ENCODE measurements around the gene SLC17A9. TPM values are rescaled to one million over a fixed set of nuclear protein-coding genes. Genes with fewer than 3 reads are reported as not detected.

The SLC17A9 gene
- total and polyA plus RNA-seq, 2 of the 8 experiments (the other 6 are each of a cell fraction or from before 2014, with no cell fraction given): 23.5 to 35.2 TPM

GRCh38 chr20:62945771-62946339 is 6.7 kb upstream of the SLC17A9 start:
- Histone ChIP-seq H2AFZ (ENCODE audit: low read length) (no peak overlapping the region), H3K4me3 (ENCODE audit: extremely low read depth in 1 of 4, insufficient read depth in 2 of 4, low read depth in 3 of 4, low read length in 4 of 4) (no peak overlapping the region), H3K79me2 (ENCODE audit: control insufficient read depth in 1 of 2, insufficient read depth in 2 of 2, low read length in 2 of 2) (peaks cover 9 to 67% of the 10 kb centered on the region in 2 experiments), H3K27me3 (replicated peaks in 1 of 4; ENCODE audit: control insufficient read depth in 3 of 4, extremely low read depth in 1 of 4, insufficient read depth in 3 of 4, low read length in 3 of 4) (no peaks in the 10 kb centered on the region), H3K23me2 (ENCODE audit: low read depth, low read length) (no peaks in the 10 kb centered on the region), H4K5ac (ENCODE audit: insufficient read length, low read depth, low read length) (no peak overlapping the region), H2AK5ac (ENCODE audit: low read depth, low read length) (no peak overlapping the region), H2BK5ac (ENCODE audit: low read depth, low read length) (no peak overlapping the region; the same call in 1 of the 2 replicates), H4K20me1 (replicated peaks in 1 of 2; ENCODE audit: control insufficient read depth in 1 of 2, insufficient read depth in 2 of 2, low read length in 2 of 2) (peaks cover 7 to 28% of the 10 kb centered on the region in 2 experiments), H3K4me2 (ENCODE audit: insufficient read depth in 1 of 2, low read depth in 2 of 2, low read length in 2 of 2) (no peak overlapping the region), H2BK15ac (ENCODE audit: low read length) (no peak overlapping the region), H3K4ac (replicated peaks; ENCODE audit: insufficient read length, low read depth, low read length) (no peak overlapping the region), H3K27ac (ENCODE audit: low read depth, low read length) (no peak overlapping the region), H4K8ac (ENCODE audit: extremely low read depth, insufficient read depth, low read length) (no peak overlapping the region), H3K56ac (replicated peaks; ENCODE audit: insufficient read length, low read depth, low read length) (no peak overlapping the region), H3K4me1 (replicated peaks in 1 of 4; ENCODE audit: control insufficient read depth in 3 of 4, insufficient read depth in 4 of 4, low read length in 3 of 4) (no peaks in the 10 kb centered on the region), H2BK120ac (replicated peaks; ENCODE audit: low read depth, low read length) (no peak overlapping the region), H3K9me3 (ENCODE audit: insufficient read depth in 2 of 2, low read depth in 1 of 2, low read length in 1 of 2) (no peaks in the 10 kb centered on the region), H3K36me3 (ENCODE audit: control insufficient read depth in 2 of 4, insufficient read depth in 4 of 4, low read length in 3 of 4) (peaks cover 29 to 77% (median 51%) of the 10 kb centered on the region in 4 experiments), H3K9ac (replicated peaks in 1 of 4; ENCODE audit: extremely low read depth in 1 of 4, low read depth in 3 of 4, low read length in 3 of 4) (no peak overlapping the region), H3K18ac (ENCODE audit: extremely low read depth, low read length) (no peak overlapping the region), H4K91ac (replicated peaks; ENCODE audit: insufficient read length, low read length) (no peak overlapping the region), H2BK20ac (ENCODE audit: low read length) (no peak overlapping the region), H3K23ac (ENCODE audit: insufficient read length) (no peak overlapping the region), H2BK12ac (ENCODE audit: low read depth, low read length) (no peak overlapping the region), H3K79me1 (ENCODE audit: low read depth, low read length) (peaks cover 10% of the 10 kb centered on the region; the same call in 1 of the 2 replicates), H3K14ac (ENCODE audit: insufficient read length) (no peak overlapping the region)
- ChIA-PET CTCF (ENCODE audit: partially characterized antibody) (interaction anchor here (0.8 to 7.0 kb wide), 7 partner anchors 9 to 52 kb away, joined by 3 to 50 read pairs (median 4); partner anchors contain the start of gene DIDO1), POLR2A (ENCODE audit: partially characterized antibody) (interaction anchor here (5.8 to 19.4 kb wide), 2 partner anchors 10 to 26 kb away, joined by 59 to 363 read pairs; partner anchors contain the start of genes DIDO1 and GID8)
- 93% methylated on average over 25 of the region's 25 CpGs; no CpG with 5 or more reads in 1 of the 2 experiments for WGBS, 2 experiments (ENCODE audit: extremely low coverage in 1 of 2, insufficient coverage in 1 of 2, insufficient read length in 1 of 2, insufficient replicate concordance in 2 of 2, low coverage in 1 of 2, low lambda C conversion rate in 2 of 2, missing lambda C conversion rate in 1 of 2)
- FAIRE-seq (no peak), DNase-seq (ENCODE audit: low read depth in 1 of 2, low spot score in 2 of 2) (no peak)
- no peak for TF ChIP-seq PHF8 (conservative IDR thresholded peaks at IDR 0.05; ENCODE audit: low read depth, low read length)
- TF ChIP-seq TEAD4 (IDR thresholded peaks at IDR 0.05; ENCODE audit: low read depth, low read length): no peak
- no peak for TF ChIP-seq EP300 (IDR thresholded peaks at IDR 0.05; ENCODE audit: borderline replicate concordance in 1 of 2, low read depth in 2 of 2, low read length in 2 of 2)
- no peak for TF ChIP-seq SIRT6 (IDR thresholded peaks at IDR 0.05; ENCODE audit: low read length)
- TF ChIP-seq TAF7 (optimal IDR thresholded peaks at IDR 0.05; ENCODE audit: borderline replicate concordance, low read depth, low read length): no peak
- no peak for TF ChIP-seq SIN3A (conservative IDR thresholded peaks at IDR 0.05 in 1 of 2, IDR thresholded peaks at IDR 0.05 in 1 of 2; ENCODE audit: low read depth in 1 of 2, low read length in 2 of 2)

Measured in H1 (cell line).